CD4-positive, alpha-beta T cell treated with Interleukin-12 subunit alpha and Interleukin-12 subunit beta, for 1 hour (primary cell): ENCODE measurements around the gene LPIN3.
"Not testable (repeated sequence)": the region's sequence is repeated elsewhere in the genome, so short reads cannot be mapped to it uniquely, and the experiment has no call there.

ENCODE experiments used
- DNase-seq: peaks from one replicate; pipeline ENCODE4 v3.0.0-alpha.2; 2020

Gene LPIN3

GRCh38 chr20:41340327-41341055 lies at the start of gene LPIN3:
LPIN3 (plus strand) TSS chr20:41340821; CDS start chr20:41345804, 4,983 bp downstream.
- peak; percentile 62 for DNase-seq

GRCh38 chr20:41293269-41294037 lies 47.2 kb upstream of the LPIN3 start:
- DNase-seq = no peak

- no peak for DNase-seq
Measured at GRCh38 chr20:41299899-41300298, 40.7 kb upstream of the LPIN3 start.

- DNase-seq = no peak
Measured at GRCh38 chr20:41300383-41300782, 40.2 kb upstream of the LPIN3 start.

GRCh38 chr20:41300886-41301285 lies 39.7 kb upstream of the LPIN3 start:
- no peak for DNase-seq

- DNase-seq = no peak
Measured at GRCh38 chr20:41304002-41304401, 36.6 kb upstream of the LPIN3 start.

- no peak for DNase-seq
Measured at GRCh38 chr20:41304424-41305079, 36.1 kb upstream of the LPIN3 start.

GRCh38 chr20:41306061-41306727 lies 34.4 kb upstream of the LPIN3 start:
- DNase-seq = no peak

GRCh38 chr20:41307021-41307420 lies 33.6 kb upstream of the LPIN3 start:
- DNase-seq = no peak

GRCh38 chr20:41308290-41308711 lies 32.3 kb upstream of the LPIN3 start:
- DNase-seq = no peak

GRCh38 chr20:41308726-41309413 lies 31.8 kb upstream of the LPIN3 start:
- no peak for DNase-seq

GRCh38 chr20:41309817-41310216 lies 30.8 kb upstream of the LPIN3 start:
- no peak for DNase-seq

- not testable (repeated sequence) for DNase-seq
Measured at GRCh38 chr20:41312009-41312408, 28.6 kb upstream of the LPIN3 start.

- DNase-seq = no peak
Measured at GRCh38 chr20:41314386-41314785, 26.2 kb upstream of the LPIN3 start.

GRCh38 chr20:41316051-41316450 lies 24.6 kb upstream of the LPIN3 start:
- DNase-seq = no peak

- peak; percentile 82 for DNase-seq
Measured at GRCh38 chr20:41316602-41317545, 23.7 kb upstream of the LPIN3 start.

GRCh38 chr20:41317546-41318270 lies 22.9 kb upstream of the LPIN3 start, which contains the start of gene ZHX3:
ZHX3 (minus strand) TSS chr20:41317731; CDS start chr20:41204916, 112,815 bp downstream.
- peak; percentile 97 for DNase-seq

GRCh38 chr20:41318271-41318649 lies 22.4 kb upstream of the LPIN3 start:
- no peak for DNase-seq

- no peak for DNase-seq
Measured at GRCh38 chr20:41320441-41320840, 20.2 kb upstream of the LPIN3 start.

- DNase-seq = no peak
Measured at GRCh38 chr20:41320976-41321375, 19.6 kb upstream of the LPIN3 start.

- DNase-seq = no peak
Measured at GRCh38 chr20:41327178-41327577, 13.4 kb upstream of the LPIN3 start.
